SU-DHL-6 (cell line): ENCODE results near the gene C1orf141.

Experiments used
- H2AFZ ChIP-seq: fragments of 200-600 bp; sonication (generic); 2 replicates; pipeline ENCODE4 v1.6.1; 2014; ENCODE audit warnings: low read depth, mild to moderate bottlenecking, moderate library complexity, mixed read lengths, antibody characterized with exemption, low read length; ENCODE audit not compliant: severe bottlenecking
- H3F3A ChIP-seq: fragments of 200-600 bp; shearing (Covaris generic); 2 replicates; pipeline ENCODE4 v1.6.0; 2016; ENCODE audit warnings: antibody characterized with exemption, mild to moderate bottlenecking; ENCODE audit not compliant: insufficient read depth
- H3K27ac ChIP-seq: fragments of 200-600 bp; sonication (generic); 2 replicates; pipeline ENCODE4 v1.5.1; 2016; ENCODE audit warnings: low read depth, mild to moderate bottlenecking, low read length, moderate library complexity, mixed read lengths
- H3K27me3 ChIP-seq: fragments of 200-600 bp; sonication (generic), shearing (Covaris generic); 2 replicates; pipeline ENCODE4 v1.6.0; 2014; ENCODE audit warnings: mild to moderate bottlenecking, low read length
- H3K36me3 ChIP-seq: fragments of 200-600 bp; sonication (generic); 2 replicates; pipeline ENCODE4 v1.6.1; 2014; ENCODE audit warnings: mild to moderate bottlenecking, low read length, mixed read lengths
- H3K4me2 ChIP-seq: fragments of 300-600, 200-600 bp; shearing (Covaris generic), sonication (generic); 2 replicates; pipeline ENCODE4 v1.6.0; 2014; ENCODE audit warnings: low read length, low read depth, mild to moderate bottlenecking; ENCODE audit not compliant: poor library complexity, severe bottlenecking
- H3K4me3 ChIP-seq: fragments of 200-600 bp; sonication (generic); 2 replicates; pipeline ENCODE4 v1.5.1; 2014; ENCODE audit warnings: antibody characterized with exemption, low read length, mild to moderate bottlenecking, mixed read lengths; ENCODE audit not compliant: insufficient read depth, poor library complexity, severe bottlenecking
- H3K79me2 ChIP-seq: fragments of 200-600 bp; sonication (generic); 2 replicates; pipeline ENCODE4 v1.6.1; 2014; ENCODE audit warnings: mild to moderate bottlenecking, low read length, moderate library complexity; ENCODE audit not compliant: insufficient read depth
- H3K9ac ChIP-seq: fragments of 200-600 bp; sonication (generic); 2 replicates; pipeline ENCODE4 v1.7.0; 2014; ENCODE audit warnings: mild to moderate bottlenecking, low read length
- H3K9me2 ChIP-seq: fragments of 200-600 bp; sonication (generic); replicated peaks from 2 replicates; pipeline ENCODE4 v1.6.1; 2014; ENCODE audit warnings: low read length; ENCODE audit not compliant: insufficient read depth
- H3K9me3 ChIP-seq: fragments of 200-600 bp; sonication (generic); 2 replicates; pipeline ENCODE4 v1.6.1; 2014; ENCODE audit warnings: low read length, mixed read lengths; ENCODE audit not compliant: insufficient read depth
- H4K20me1 ChIP-seq: fragments of 200-600 bp; sonication (generic); 2 replicates; pipeline ENCODE4 v1.6.1; 2014; ENCODE audit warnings: low read depth, mild to moderate bottlenecking, antibody characterized with exemption, low read length, moderate library complexity, mixed read lengths
- CTCF ChIP-seq: fragments of 200-600 bp; sonication (generic); IDR thresholded peaks from one replicate; pipeline ENCODE4 v1.5.1; 2017; ENCODE audit warnings: antibody characterized with exemption, mild to moderate bottlenecking, low read length, moderate library complexity; ENCODE audit not compliant: insufficient read depth, poor library complexity, severe bottlenecking
- EZH2phosphoT487 ChIP-seq: fragments of 200-600 bp; sonication (generic), shearing (Covaris generic); conservative IDR thresholded peaks from 2 replicates; pipeline ENCODE4 v1.6.1; 2018; ENCODE audit warnings: mild to moderate bottlenecking, antibody characterized with exemption, low read length, moderate library complexity, mixed read lengths

Gene C1orf141

GRCh38 chr1:67135354-67135753 lies 584 bp upstream of the C1orf141 start:
- no peak overlapping the region for H3K4me3 ChIP-seq
- no peaks in the 10 kb centered on the region for H3K9me2 ChIP-seq
- no peaks in the 10 kb centered on the region for H3F3A ChIP-seq
- H3K27me3 ChIP-seq, result no peaks in the 10 kb centered on the region
- H3K36me3 ChIP-seq, result no peaks in the 10 kb centered on the region
- H3K9me3 ChIP-seq, result no peaks in the 10 kb centered on the region
- H3K27ac ChIP-seq, result no peak overlapping the region
- H2AFZ ChIP-seq, result no peak overlapping the region
- no peak overlapping the region for H3K4me2 ChIP-seq
- TF ChIP-seq CTCF (no peak), EZH2phosphoT487 (no peak)
- H3K9ac ChIP-seq, result no peak overlapping the region
- H4K20me1 ChIP-seq, result no peaks in the 10 kb centered on the region
- no peaks in the 10 kb centered on the region for H3K79me2 ChIP-seq

DNA sequence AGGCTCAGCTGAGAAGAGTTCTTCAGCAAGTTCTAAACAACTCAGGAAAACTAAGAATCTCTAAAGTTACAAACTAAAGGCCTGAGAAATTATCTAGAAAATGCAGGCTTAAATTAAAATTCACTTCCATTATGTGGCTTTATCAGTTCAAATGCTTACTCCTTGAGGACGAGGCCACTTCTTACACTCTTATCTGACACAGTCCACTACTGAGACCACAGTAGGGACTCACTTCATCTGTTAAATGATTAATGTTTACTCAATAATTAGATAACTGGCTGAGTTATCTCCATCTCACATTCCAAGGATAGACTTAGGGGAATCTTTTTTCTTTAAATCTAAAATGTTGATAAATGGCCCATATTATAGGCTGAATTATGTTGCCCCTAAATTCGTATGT lies 1.6 kb downstream of the C1orf141 start:
- no peaks in the 10 kb centered on the region for H3K9me2 ChIP-seq
- TF ChIP-seq EZH2phosphoT487 (no peak), CTCF (no peak)
- H3K36me3 ChIP-seq, result no peaks in the 10 kb centered on the region
- no peaks in the 10 kb centered on the region for H4K20me1 ChIP-seq
- no peaks in the 10 kb centered on the region for H3K27me3 ChIP-seq
- no peaks in the 10 kb centered on the region for H3K79me2 ChIP-seq
- no peak overlapping the region for H3K27ac ChIP-seq
- H3K4me3 ChIP-seq, result no peak overlapping the region
- H3F3A ChIP-seq, result no peaks in the 10 kb centered on the region
- no peak overlapping the region for H3K4me2 ChIP-seq
- H3K9me3 ChIP-seq, result no peaks in the 10 kb centered on the region
- no peak overlapping the region for H2AFZ ChIP-seq
- H3K9ac ChIP-seq, result no peak overlapping the region

DNA sequence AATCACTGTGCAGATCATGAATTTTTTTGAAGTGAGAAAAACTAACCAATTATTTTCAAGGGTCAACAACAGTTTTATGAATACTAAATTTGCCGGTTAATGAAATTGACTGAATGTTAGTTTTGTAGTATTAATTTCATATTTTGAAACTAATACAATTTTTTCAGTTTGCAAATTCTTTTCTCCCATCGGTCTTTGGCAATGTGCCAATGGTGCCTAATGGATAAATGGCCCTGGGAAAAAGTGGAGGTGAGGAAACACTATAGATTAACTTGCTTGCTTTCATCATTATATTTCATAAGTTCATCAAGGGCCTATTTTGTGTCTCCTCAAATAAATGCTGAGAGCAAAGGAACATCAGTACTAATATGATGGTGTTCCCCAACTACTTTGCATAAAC lies 4.1 kb downstream of the C1orf141 start:
- TF ChIP-seq EZH2phosphoT487, result no peak
- TF ChIP-seq CTCF, result no peak
- no peak overlapping the region for H3K9ac ChIP-seq
- H3F3A ChIP-seq, result no peaks in the 10 kb centered on the region
- no peak overlapping the region for H2AFZ ChIP-seq
- H3K4me2 ChIP-seq, result no peak overlapping the region
- no peaks in the 10 kb centered on the region for H3K36me3 ChIP-seq
- no peaks in the 10 kb centered on the region for H4K20me1 ChIP-seq
- H3K9me2 ChIP-seq, result no peaks in the 10 kb centered on the region
- H3K27ac ChIP-seq, result no peak overlapping the region
- H3K4me3 ChIP-seq, result no peak overlapping the region
- H3K9me3 ChIP-seq, result no peaks in the 10 kb centered on the region
- H3K27me3 ChIP-seq, result no peaks in the 10 kb centered on the region
- H3K79me2 ChIP-seq, result no peaks in the 10 kb centered on the region

DNA sequence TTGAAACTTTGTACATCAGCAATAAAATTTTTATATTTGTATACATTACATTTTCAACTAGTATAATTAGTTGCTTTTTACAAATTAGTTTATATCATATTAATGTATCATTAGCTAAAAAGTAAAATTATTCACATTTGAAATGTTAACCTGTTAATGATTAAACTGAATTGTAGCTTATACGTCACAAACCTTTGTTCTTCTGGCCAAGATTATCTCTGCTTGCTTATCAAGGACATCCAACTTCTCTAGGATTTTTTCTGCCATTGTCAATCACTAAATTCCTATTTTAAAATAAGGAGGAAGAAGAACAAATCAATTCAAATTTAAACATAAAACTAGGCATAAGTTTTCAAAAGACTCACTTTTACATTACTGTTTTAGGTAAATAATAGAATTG lies 7.8 kb downstream of the C1orf141 start:
- Histone ChIP-seq H3K79me2 (no peaks in the 10 kb centered on the region), H4K20me1 (no peaks in the 10 kb centered on the region), H3K4me3 (no peak overlapping the region), H3K27me3 (no peaks in the 10 kb centered on the region), H3K4me2 (no peak overlapping the region), H2AFZ (no peak overlapping the region), H3K36me3 (no peaks in the 10 kb centered on the region), H3K9me3 (no peaks in the 10 kb centered on the region), H3K27ac (no peak overlapping the region), H3K9ac (no peak overlapping the region), H3F3A (no peaks in the 10 kb centered on the region), H3K9me2 (no peaks in the 10 kb centered on the region)
- no peak for TF ChIP-seq EZH2phosphoT487
- TF ChIP-seq CTCF, result no peak
